HL-60 (cell line): Measurements from ENCODE around the gene TBPL1.

Experiments
- DNase-seq, 2 experiments: peaks; one replicate each; pipeline ENCODE4 v3.0.0-alpha.2; 2010 to 2020; ENCODE audit warnings: low read depth in 1 of 2, low spot score in 1 of 2
- H3K27ac ChIP-seq: fragments of 250-450 bp; sonication (Bioruptor Pico); replicated peaks from 2 replicates; pipeline ENCODE4 v1.5.1; 2020; ENCODE audit warnings: mild to moderate bottlenecking, moderate library complexity
- H3K27me3 ChIP-seq: fragments of 250-450 bp; sonication (Bioruptor Pico); 2 replicates; pipeline ENCODE4 v1.5.1; 2021; ENCODE audit warnings: mild to moderate bottlenecking, moderate library complexity; ENCODE audit not compliant: insufficient read depth, poor library complexity, severe bottlenecking
- H3K4me3 ChIP-seq: replicated peaks from 2 replicates; pipeline ENCODE4 v1.5.1; 2011; ENCODE audit warnings: mild to moderate bottlenecking, control low read depth, low read length; ENCODE audit not compliant: insufficient read depth
- CTCF ChIP-seq: IDR thresholded peaks from one replicate; pipeline ENCODE4 v1.5.1; 2011; ENCODE audit warnings: low read length, control low read depth, inconsistent platforms; ENCODE audit not compliant: insufficient read depth
- GABPA ChIP-seq: IDR thresholded peaks from 2 replicates; pipeline ENCODE4 v1.6.1; 2012; ENCODE audit warnings: low read depth
- POLR2AphosphoS5 ChIP-seq: IDR thresholded peaks from 2 replicates; pipeline ENCODE4 v1.6.1; 2012; ENCODE audit warnings: low read depth
- REST ChIP-seq: IDR thresholded peaks from 2 replicates; pipeline ENCODE4 v1.6.1; 2012; ENCODE audit warnings: low read depth; ENCODE audit not compliant: insufficient replicate concordance
- SPI1 ChIP-seq: IDR thresholded peaks from 2 replicates; pipeline ENCODE4 v1.6.1; 2012; ENCODE audit warnings: low read depth, mild to moderate bottlenecking, borderline replicate concordance

The TBPL1 gene

GRCh38 chr6:133945158-133945557 is 7.9 kb upstream of the TBPL1 start:
- DNase-seq = no peak
- no peak overlapping the region for H3K4me3 ChIP-seq

GRCh38 chr6:133947302-133947900 is 5.6 kb upstream of the TBPL1 start:
- Histone ChIP-seq H3K27me3 (no peaks in the 10 kb centered on the region), H3K27ac (no peak overlapping the region), H3K4me3 (no peak overlapping the region)
- no peak for DNase-seq
- no peak for TF ChIP-seq CTCF
- no peak for TF ChIP-seq REST
- no peak for TF ChIP-seq GABPA
- no peak for TF ChIP-seq SPI1
- TF ChIP-seq POLR2AphosphoS5 = no peak

More at GRCh38 chr6:133945158-133945557, 7.9 kb upstream of the TBPL1 start:
- TF ChIP-seq SPI1 = no peak
- no peak for TF ChIP-seq POLR2AphosphoS5
- no peak for TF ChIP-seq REST
- TF ChIP-seq CTCF = no peak
- TF ChIP-seq GABPA = no peak
- Histone ChIP-seq H3K27ac (no peak overlapping the region), H3K27me3 (no peaks in the 10 kb centered on the region)

- DNase-seq = no peak
Measured at GRCh38 chr6:133948472-133948871, 4.6 kb upstream of the TBPL1 start.

More at GRCh38 chr6:133948472-133948871, 4.6 kb upstream of the TBPL1 start:
- Histone ChIP-seq H3K4me3 (no peak overlapping the region), H3K27me3 (no peaks in the 10 kb centered on the region), H3K27ac (no peak overlapping the region)
- no peak for TF ChIP-seq SPI1
- no peak for TF ChIP-seq GABPA
- no peak for TF ChIP-seq CTCF
- TF ChIP-seq REST = no peak
- TF ChIP-seq POLR2AphosphoS5 = no peak
